GM12878 (cell line): ENCODE data around the gene FBXW9. TPM values are rescaled to one million over a fixed set of nuclear protein-coding genes. Genes with fewer than 3 reads are reported as not detected.
"Not testable (repeated sequence)": the region's sequence is repeated elsewhere in the genome, so short reads cannot be mapped to it uniquely, and the experiment has no call there.

Experiments
- ATAC-seq: fragments of 200-7000 bp; cut with Tn5 transposase; 3 replicates; pipeline ENCODE4 v1.9.1; 2020; ENCODE audit warnings: mild to moderate bottlenecking, moderate library complexity
- BruUV-seq: library from RNA; stranded (reverse); fragments of 400-500 nt; replicated peaks from 2 replicates; lab custom pipeline; 2021; lab: Mats Ljungman, UMichigan
- CTCF ChIA-PET: fragments of 300-600 bp; sonication (Branson Sonifier 250); formaldehyde crosslinking; extraction: SDS; loops from one replicate; lab custom pipeline; 2021; ENCODE audit warnings: inconsistent platforms; lab: Yijun Ruan, JAX
- POLR2A ChIA-PET: fragments of 350-600 bp; formaldehyde crosslinking; extraction: SDS; loops from one replicate; lab custom pipeline; 2021; ENCODE audit warnings: inconsistent platforms; lab: Charles Lee
- RAD21 ChIA-PET: fragments of 300-600 bp; sonication (Branson Sonifier 250); formaldehyde crosslinking; loops from one replicate; lab custom pipeline; 2023; ENCODE audit warnings: antibody characterized with exemption; ENCODE audit not compliant: unreplicated experiment; lab: Charles Lee
- SMC1A ChIA-PET: fragments of 300-600 bp; sonication (Branson Sonifier 250); formaldehyde crosslinking; loops from one replicate; lab custom pipeline; 2023; ENCODE audit not compliant: unreplicated experiment, uncharacterized antibody; lab: Charles Lee
- DNase-seq: peaks from one replicate; pipeline ENCODE4 v3.0.0-alpha.2; 2011; ENCODE audit warnings: low read depth, low spot score
- FAIRE-seq: peaks from 3 replicates; lab custom pipeline; 2011; peaks lifted over from hg19 to GRCh38; lab: Jason Lieb, UNC
- H2AFZ ChIP-seq: 2 replicates; pipeline ENCODE4 v1.6.0; 2011; ENCODE audit warnings: low read depth, low read length, control low read depth; ENCODE audit not compliant: control insufficient read depth
- H3K27ac ChIP-seq: 2 replicates; pipeline ENCODE4 v1.5.1; 2011; ENCODE audit warnings: control low read depth; ENCODE audit not compliant: control insufficient read depth, insufficient read depth
- H3K27me3 ChIP-seq, 2 experiments: replicated peaks in 1 of 2; 2 replicates each; pipeline versions ENCODE4 v1.6.0 to v1.6.1; 2011; ENCODE audit warnings: low read length in 1 of 2; ENCODE audit not compliant: control insufficient read depth in 2 of 2, insufficient read depth in 2 of 2
- H3K36me3 ChIP-seq, 2 experiments: 2 replicates each; pipeline ENCODE4 v1.5.1; 2011; ENCODE audit warnings: low read length in 1 of 2; ENCODE audit not compliant: control insufficient read depth in 2 of 2, insufficient read depth in 2 of 2
- H3K4me1 ChIP-seq: 2 replicates; pipeline ENCODE4 v1.6.1; 2011; ENCODE audit warnings: mild to moderate bottlenecking, low read length, moderate library complexity, mixed read lengths; ENCODE audit not compliant: control insufficient read depth, insufficient read depth
- H3K4me2 ChIP-seq: 2 replicates; pipeline ENCODE4 v1.6.0; 2011; ENCODE audit warnings: control low read depth; ENCODE audit not compliant: control insufficient read depth, insufficient read depth
- H3K4me3 ChIP-seq: fragments of 200-600 bp; sonication (generic); 2 replicates; pipeline ENCODE4 v1.5.1; 2016
- H3K79me2 ChIP-seq: 2 replicates; pipeline ENCODE4 v1.6.0; 2011; ENCODE audit warnings: low read length; ENCODE audit not compliant: control insufficient read depth, insufficient read depth
- H3K9ac ChIP-seq: 2 replicates; pipeline ENCODE4 v1.8.0; 2011; ENCODE audit warnings: low read length, control low read depth, mixed read lengths; ENCODE audit not compliant: control insufficient read depth, insufficient read depth
- H3K9me3 ChIP-seq: replicated peaks from 3 replicates; pipeline ENCODE4 v1.5.1; 2011; ENCODE audit warnings: mild to moderate bottlenecking, low read length; ENCODE audit not compliant: control insufficient read depth, insufficient read depth
- H4K20me1 ChIP-seq: 2 replicates; pipeline ENCODE4 v1.6.0; 2011; ENCODE audit not compliant: control insufficient read depth, insufficient read depth
- ZBTB33 ChIP-seq: fragments of 450-650 bp; IDR thresholded peaks from 2 replicates; pipeline ENCODE4 v1.6.1; 2017; ENCODE audit warnings: mild to moderate bottlenecking
- WGBS: methylation state at CpG from one replicate; pipeline ENCODE4 v1.1.6; 2016; ENCODE audit warnings: low lambda C conversion rate; ENCODE audit not compliant: insufficient replicate concordance, insufficient coverage; ENCODE audit errors: missing lambda C conversion rate; 5-methylcytosine and 5-hydroxymethylcytosine counted together
- in situ Hi-C: fragments of 300-500 bp; cut with MboI; formaldehyde crosslinking; loops from 9 replicates; pipeline ENCODE4 v1.14.3; 2018; ENCODE audit warnings: mixed read lengths
- intact Hi-C: fragments of 100-400 bp; cut with micrococcal nuclease; formaldehyde crosslinking; loops from one replicate; pipeline ENCODE4 v1.14.2; 2022; ENCODE audit not compliant: unreplicated experiment
- polyA plus RNA-seq, 11 experiments: library from polyadenylated mRNA; depleted of rRNA in 4 of 11; unstranded in 6 of 11; stranded (reverse) in 5 of 11; fragments of >200 nt; fragmentation: Nextera tagmentation in 4 of 11; fragmentation: Illumina TruSeq in 1 of 11; extraction: Ambion mirVana in 4 of 11; extraction: Trizol in 1 of 11; gene quantifications; 1 replicate in 1 of 11; 2 replicates in 10 of 11; pipeline versions ENCODE4 v1.2.1 to v1.2.3, GENCODE V29; 2011 to 2016; ENCODE audit warnings: inconsistent platforms in 2 of 11, missing spikeins in 2 of 11, low read depth in 1 of 11
- total RNA-seq, 4 experiments: library from RNA; depleted of rRNA in 3 of 4; stranded (reverse); fragments of >200 nt in 3 of 4; fragmentation: Illumina TruSeq in 1 of 4; extraction: Trizol in 1 of 4; gene quantifications; 2 replicates each; pipeline versions ENCODE4 v1.2.1 to v1.2.3, GENCODE V29; 2013 to 2021

Gene FBXW9
- total and polyA plus RNA-seq, 10 of the 15 experiments (the other 5 are each of a cell fraction or from before 2014, with no cell fraction given) = 0.21 to 14.8 (median 7.3) TPM

- H3K36me3 ChIP-seq = peaks cover 26 to 31% of the 10 kb centered on the region in 2 experiments
- H3K4me3 ChIP-seq, FAIRE-seq, POLR2A ChIA-PET, SMC1A ChIA-PET, H3K9ac ChIP-seq, H3K27me3 ChIP-seq, ATAC-seq, DNase-seq, in situ Hi-C loops, BruUV-seq, H3K79me2 ChIP-seq, H3K4me2 ChIP-seq, H3K9me3 ChIP-seq, H3K4me1 ChIP-seq, H3K27ac ChIP-seq, H4K20me1 ChIP-seq, H2AFZ ChIP-seq, intact Hi-C loops: not testable (repeated sequence)
- RAD21 ChIA-PET = interaction anchor here (0.9 kb wide), 1 partner anchor 11 kb away, joined by 3 read pairs; the partner anchor contains the start of gene TNPO2
- 97% methylated on average over 9 of the region's 9 CpGs for WGBS
- CTCF ChIA-PET = interaction anchor here (0.7 to 1.1 kb wide), 2 partner anchors 45 to 218 kb away, joined by 3 to 4 read pairs; no protein-coding TSS in a partner anchor
Observed at GRCh38 chr19:12713304-12713703, 16.9 kb upstream of the FBXW9 start.

- CTCF ChIA-PET, H3K4me1 ChIP-seq, H3K79me2 ChIP-seq, H2AFZ ChIP-seq, DNase-seq, FAIRE-seq, ATAC-seq, in situ Hi-C loops, BruUV-seq, RAD21 ChIA-PET, H3K4me2 ChIP-seq, H3K9me3 ChIP-seq, H3K27ac ChIP-seq, SMC1A ChIA-PET, H4K20me1 ChIP-seq, H3K4me3 ChIP-seq, intact Hi-C loops, H3K9ac ChIP-seq, H3K27me3 ChIP-seq: not testable (repeated sequence)
- TF ChIP-seq ZBTB33 = peak; percentile 99
- 61% methylated on average over 11 of the region's 14 CpGs for WGBS
- peaks cover 26 to 31% of the 10 kb centered on the region in 2 experiments for H3K36me3 ChIP-seq
- POLR2A ChIA-PET = interaction anchor here (0.6 kb wide), 1 partner anchor 40 kb away, joined by 5 read pairs; no protein-coding TSS in a partner anchor
Observed at GRCh38 chr19:12712077-12712476, 15.6 kb upstream of the FBXW9 start.
